K562 (cell line): ENCODE data around the gene DBF4B. TPM values are rescaled to one million over a fixed set of nuclear protein-coding genes. Genes with fewer than 3 reads are reported as not detected.

Experiments used
- ATAC-seq: fragments of 200-7000 bp; cut with Tn5 transposase; 3 replicates; pipeline ENCODE4 v1.9.1; 2020; ENCODE audit warnings: moderate library complexity
- BruUV-seq: library from RNA; stranded (reverse); fragments of 400-500 nt; replicated peaks from 2 replicates; lab custom pipeline; 2021; lab: Mats Ljungman, UMichigan
- CTCF ChIA-PET: fragments of 300-600 bp; formaldehyde crosslinking; extraction: SDS; loops from one replicate; lab custom pipeline; 2021; ENCODE audit warnings: low intra/inter-chr PET ratio; lab: Yijun Ruan, JAX
- POLR2A ChIA-PET: fragments of 300-600, 350-650 bp; sonication (Branson Sonifier 250); formaldehyde crosslinking; extraction: SDS; loops from one replicate; lab custom pipeline; 2021; ENCODE audit warnings: antibody characterized with exemption, inconsistent platforms; lab: Yijun Ruan, JAX
- DNase-seq, 4 experiments: peaks; one replicate each; pipeline versions ENCODE4 v3.0.0 to v3.0.0-alpha.2; 2011 to 2018; ENCODE audit warnings: low spot score in 3 of 4, mixed read lengths in 3 of 4; ENCODE audit errors: extremely low read depth in 1 of 4
- FAIRE-seq: peaks from 2 replicates; lab custom pipeline; 2011; peaks lifted over from hg19 to GRCh38; lab: Jason Lieb, UNC
- H2AFZ ChIP-seq: 2 replicates; pipeline ENCODE4 v1.6.0; 2011; ENCODE audit warnings: low read depth, low read length, control low read depth, inconsistent platforms
- H3K27ac ChIP-seq: fragments of 200-600 bp; 3 replicates; pipeline ENCODE4 v1.8.0; 2011; ENCODE audit warnings: low read depth, mild to moderate bottlenecking, control low read depth, inconsistent platforms, low read length, moderate library complexity, mixed read lengths; ENCODE audit errors: extremely low read depth
- H3K27me3 ChIP-seq, 2 experiments: fragments of 300-600 bp in 1 of 2; 2 replicates in 1 of 2; 3 replicates in 1 of 2; pipeline versions ENCODE4 v1.6.0 to v1.8.0; 2011; ENCODE audit warnings: inconsistent platforms in 2 of 2, low read length in 2 of 2, mild to moderate bottlenecking in 1 of 2, mixed read lengths in 1 of 2, moderate library complexity in 1 of 2; ENCODE audit not compliant: control insufficient read depth in 2 of 2, insufficient read depth in 2 of 2
- H3K36me3 ChIP-seq: fragments of 300-600 bp; 3 replicates; pipeline ENCODE4 v1.8.0; 2011; ENCODE audit warnings: mild to moderate bottlenecking, low read length, inconsistent platforms; ENCODE audit not compliant: control insufficient read depth, insufficient read depth
- H3K4me1 ChIP-seq, 2 experiments: fragments of 200-600 bp in 1 of 2; replicated peaks in 1 of 2; 2 replicates in 1 of 2; 3 replicates in 1 of 2; pipeline versions ENCODE4 v1.5.1 to v1.8.0; 2011; ENCODE audit warnings: inconsistent platforms in 2 of 2, low read length in 2 of 2, mild to moderate bottlenecking in 1 of 2, mixed read lengths in 1 of 2, moderate library complexity in 1 of 2; ENCODE audit not compliant: control insufficient read depth in 2 of 2, insufficient read depth in 2 of 2
- H3K4me2 ChIP-seq: 2 replicates; pipeline ENCODE4 v1.6.1; 2011; ENCODE audit warnings: low read length, control low read depth, inconsistent platforms, mixed read lengths; ENCODE audit not compliant: insufficient read depth
- H3K4me3 ChIP-seq: fragments of 200-600 bp; sonication (generic), shearing (Covaris generic); 2 replicates; pipeline ENCODE4 v1.5.1; 2016; ENCODE audit warnings: control low read depth, inconsistent platforms
- H3K79me2 ChIP-seq: fragments of 200-600 bp; 3 replicates; pipeline ENCODE4 v1.8.0; 2011; ENCODE audit warnings: low read length, inconsistent platforms; ENCODE audit not compliant: control insufficient read depth, insufficient read depth
- H3K9ac ChIP-seq, 2 experiments: 2 replicates each; pipeline versions ENCODE4 v1.6.0 to v1.6.1; 2011; ENCODE audit warnings: low read depth in 2 of 2, low read length in 2 of 2, control low read depth in 1 of 2, inconsistent platforms in 1 of 2, mild to moderate bottlenecking in 1 of 2, mixed read lengths in 1 of 2; ENCODE audit not compliant: insufficient read depth in 1 of 2
- H3K9me1 ChIP-seq: one replicate; pipeline ENCODE4 v1.6.0; 2011; ENCODE audit warnings: inconsistent platforms, mild to moderate bottlenecking, low read length, moderate library complexity; ENCODE audit not compliant: control insufficient read depth, insufficient read depth
- H3K9me3 ChIP-seq: replicated peaks from 2 replicates; pipeline ENCODE4 v1.5.1; 2011; ENCODE audit warnings: low read depth, low read length, inconsistent platforms; ENCODE audit not compliant: control insufficient read depth, insufficient read depth
- H4K20me1 ChIP-seq: replicated peaks from 2 replicates; pipeline ENCODE4 v1.6.1; 2011; ENCODE audit warnings: low read length, inconsistent platforms, mixed read lengths; ENCODE audit not compliant: control insufficient read depth, insufficient read depth
- BRCA1 ChIP-seq, 2 experiments: fragments of 450-650 bp in 1 of 2; sonication (generic) in 1 of 2; formaldehyde crosslinking in 1 of 2; IDR thresholded peaks; 2 replicates each; pipeline versions ENCODE4 v1.5.0 to v1.6.1; 2017 to 2020; ENCODE audit warnings: mild to moderate bottlenecking in 1 of 2, missing genetic modification reagents in 1 of 2
- CEBPB ChIP-seq: fragments of 450-650 bp; IDR thresholded peaks from 2 replicates; pipeline ENCODE4 v1.6.1; 2016; ENCODE audit warnings: missing genetic modification characterization, missing compliant biosample characterization
- FOXA3 ChIP-seq, 2 experiments: fragments of 450-650 bp in 1 of 2; sonication (generic) in 1 of 2; formaldehyde crosslinking; IDR thresholded peaks in 1 of 2; conservative IDR thresholded peaks in 1 of 2; 2 replicates each; pipeline versions ENCODE4 v1.4.0 to v1.8.0; 2020 to 2022; ENCODE audit warnings: mild to moderate bottlenecking in 2 of 2, missing genetic modification reagents in 1 of 2
- HNRNPL ChIP-seq: fragments of 200-400 bp; formaldehyde crosslinking; IDR thresholded peaks from 2 replicates; pipeline ENCODE4 v1.6.1; 2017; ENCODE audit warnings: low read depth, mild to moderate bottlenecking, low read length
- NR2F6 ChIP-seq: fragments of 450-650 bp; formaldehyde crosslinking; IDR thresholded peaks from 2 replicates; pipeline ENCODE4 v1.4.0; 2020; ENCODE audit warnings: mild to moderate bottlenecking
- NRF1 ChIP-seq, 2 experiments: fragments of 450-650 bp; IDR thresholded peaks in 1 of 2; conservative IDR thresholded peaks in 1 of 2; 2 replicates each; pipeline ENCODE4 v1.6.1; 2014; ENCODE audit warnings: mild to moderate bottlenecking in 2 of 2
- PRPF4 ChIP-seq: fragments of 200-400 bp; formaldehyde crosslinking; IDR thresholded peaks from one replicate; pipeline ENCODE4 v1.6.1; 2017; ENCODE audit warnings: low read length, low read depth, mild to moderate bottlenecking; ENCODE audit not compliant: insufficient read depth, poor library complexity, severe bottlenecking
- RBM25 ChIP-seq: fragments of 200-400 bp; formaldehyde crosslinking; IDR thresholded peaks from 2 replicates; pipeline ENCODE4 v1.6.1; 2018; ENCODE audit warnings: low read length, low read depth, moderate library complexity; ENCODE audit not compliant: severe bottlenecking
- ZNF263 ChIP-seq: sonication (generic); formaldehyde crosslinking; IDR thresholded peaks from 2 replicates; pipeline ENCODE4 v1.8.0; 2022; ENCODE audit warnings: mild to moderate bottlenecking, missing genetic modification reagents, borderline replicate concordance
- WGBS: fragments of 100-300 bp; shearing (Covaris generic); methylation state at CpG from one replicate; pipeline ENCODE4 v1.1.6; 2016; ENCODE audit warnings: low coverage, mixed read lengths; ENCODE audit not compliant: insufficient coverage; ENCODE audit errors: missing lambda C conversion rate; 5-methylcytosine and 5-hydroxymethylcytosine counted together
- in situ Hi-C: fragments of 300-500 bp; cut with MboI; formaldehyde crosslinking; loops from 4 replicates; pipeline ENCODE4 v1.15.0; 2018; ENCODE audit warnings: inconsistent platforms, mixed read lengths
- intact Hi-C: fragments of 100-400 bp; cut with micrococcal nuclease; formaldehyde crosslinking; loops from 2 replicates; pipeline ENCODE4 v1.14.2; 2022
- polyA plus RNA-seq, 8 experiments: library from polyadenylated mRNA; depleted of rRNA in 4 of 8; stranded (reverse) in 5 of 8; unstranded in 3 of 8; fragments of >200 nt; fragmentation: Nextera tagmentation in 2 of 8; fragmentation: Illumina TruSeq in 1 of 8; extraction: Ambion mirVana in 2 of 8; extraction: Trizol in 1 of 8; gene quantifications; 2 replicates each; pipeline versions ENCODE4 v1.2.1 to v1.2.3, GENCODE V29; 2011 to 2014; ENCODE audit warnings: inconsistent platforms in 1 of 8, missing spikeins in 1 of 8
- total RNA-seq, 7 experiments: library from RNA; depleted of rRNA in 6 of 7; stranded (reverse); fragments of >200 nt in 6 of 7; fragmentation: Illumina TruSeq in 2 of 7; extraction: Trizol in 2 of 7; gene quantifications; 2 replicates each; pipeline versions ENCODE4 v1.2.1 to v1.2.3, GENCODE V29; 2011 to 2021; ENCODE audit warnings: low replicate concordance in 1 of 7
- TF ChIP-seq, protein P1 (sequence below), 2 experiments: IDR thresholded peaks in 1 of 2; conservative IDR thresholded peaks in 1 of 2; 2 replicates each; pipeline ENCODE4 v1.6.1; 2016; ENCODE audit warnings: low read depth in 2 of 2, mild to moderate bottlenecking in 1 of 2, missing compliant biosample characterization in 1 of 2, missing genetic modification characterization in 1 of 2, moderate library complexity in 1 of 2

DBF4B gene
- total and polyA plus RNA-seq, 9 of the 15 experiments (the other 6 are each of a cell fraction or from before 2014, with no cell fraction given) = 2.5 to 26.9 (median 14.6) TPM

DNA sequence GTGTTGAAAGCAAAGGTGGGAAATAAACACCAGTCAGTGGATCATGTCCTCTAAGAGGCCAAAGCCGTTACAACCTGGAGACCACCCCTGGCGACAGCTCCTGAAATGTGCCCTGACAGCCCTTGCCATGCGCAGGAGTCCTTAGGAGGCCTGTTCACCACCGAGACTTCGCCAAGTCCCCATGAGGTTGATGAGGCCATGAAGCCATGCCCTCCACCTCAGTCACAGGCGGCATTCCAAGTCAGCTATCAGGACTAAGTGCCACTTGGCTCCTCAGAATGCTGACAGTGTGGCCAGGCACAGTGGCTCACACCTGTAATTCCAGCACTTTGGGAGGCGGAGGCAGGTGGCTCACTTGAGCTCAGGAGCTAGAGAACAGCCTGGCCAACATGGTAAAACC, 77.5 kb downstream of the DBF4B start:
- no peaks in the 10 kb centered on the region for H3K79me2 ChIP-seq
- intact Hi-C loops (no loop called here), in situ Hi-C loops (no loop called here)
- H2AFZ ChIP-seq = no peak overlapping the region
- FAIRE-seq = no peak
- H3K27ac ChIP-seq = no peak overlapping the region
- no peaks in the 10 kb centered on the region for H3K36me3 ChIP-seq
- no peaks in the 10 kb centered on the region for H3K9me1 ChIP-seq
- no peak overlapping the region for H3K9ac ChIP-seq
- 16% methylated on average over 7 of the region's 7 CpGs for WGBS
- H3K27me3 ChIP-seq = peaks cover 25 to 55% of the 10 kb centered on the region in 2 experiments; a peak in 4 of 5 replicates
- H3K4me3 ChIP-seq = no peak overlapping the region
- H3K4me2 ChIP-seq = no peak overlapping the region
- H4K20me1 ChIP-seq = no peaks in the 10 kb centered on the region; the same call in 1 of the 2 replicates
- ChIA-PET POLR2A (interaction anchor here (1.0 kb wide), 1 partner anchor 13 kb away, joined by 3 read pairs; no protein-coding TSS in a partner anchor), CTCF (no interaction called here)
- H3K4me1 ChIP-seq = peaks cover 0 to 14% of the 10 kb centered on the region in 2 experiments; a peak in 2 of 5 replicates
- TF ChIP-seq ZNF263 (no peak), BRCA1 (IDR thresholded peaks at IDR 0.05) (no peak), BRCA1 (CRISPR knock-in tag; IDR thresholded peaks at IDR 0.05) (no peak), PRPF4 (no peak), CEBPB (tag) (no peak), NR2F6 (no peak), FOXA3 (CRISPR knock-in tag; conservative IDR thresholded peaks at IDR 0.05 in 1 of 2, IDR thresholded peaks at IDR 0.05 in 1 of 2) (no peak), NRF1 (conservative IDR thresholded peaks at IDR 0.05 in 1 of 2, IDR thresholded peaks at IDR 0.05 in 1 of 2) (no peak), HNRNPL (no peak), RBM25 (no peak)
- TF ChIP-seq, protein P1, sequence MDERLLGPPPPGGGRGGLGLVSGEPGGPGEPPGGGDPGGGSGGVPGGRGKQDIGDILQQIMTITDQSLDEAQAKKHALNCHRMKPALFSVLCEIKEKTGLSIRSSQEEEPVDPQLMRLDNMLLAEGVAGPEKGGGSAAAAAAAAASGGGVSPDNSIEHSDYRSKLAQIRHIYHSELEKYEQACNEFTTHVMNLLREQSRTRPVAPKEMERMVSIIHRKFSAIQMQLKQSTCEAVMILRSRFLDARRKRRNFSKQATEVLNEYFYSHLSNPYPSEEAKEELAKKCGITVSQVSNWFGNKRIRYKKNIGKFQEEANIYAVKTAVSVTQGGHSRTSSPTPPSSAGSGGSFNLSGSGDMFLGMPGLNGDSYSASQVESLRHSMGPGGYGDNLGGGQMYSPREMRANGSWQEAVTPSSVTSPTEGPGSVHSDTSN (CRISPR knock-in tag; IDR thresholded peaks at IDR 0.05; ENCODE audit: low read depth) = no peak
- TF ChIP-seq, protein P1 (tag; conservative IDR thresholded peaks at IDR 0.05; ENCODE audit: low read depth) = no peak
- no TSS peak for BruUV-seq
- ATAC-seq = no peak
- no peaks in the 10 kb centered on the region for H3K9me3 ChIP-seq
- no peak for DNase-seq
